NCI-H748 treated with DMSO at 0.1 percent for 48 hours (cell line): Measurements from ENCODE around the gene ITPKB.

Source experiments
- DNase-seq: peaks from one replicate; lab custom pipeline; 2025; lab: John Stamatoyannopoulos, UW

The ITPKB gene

DNA sequence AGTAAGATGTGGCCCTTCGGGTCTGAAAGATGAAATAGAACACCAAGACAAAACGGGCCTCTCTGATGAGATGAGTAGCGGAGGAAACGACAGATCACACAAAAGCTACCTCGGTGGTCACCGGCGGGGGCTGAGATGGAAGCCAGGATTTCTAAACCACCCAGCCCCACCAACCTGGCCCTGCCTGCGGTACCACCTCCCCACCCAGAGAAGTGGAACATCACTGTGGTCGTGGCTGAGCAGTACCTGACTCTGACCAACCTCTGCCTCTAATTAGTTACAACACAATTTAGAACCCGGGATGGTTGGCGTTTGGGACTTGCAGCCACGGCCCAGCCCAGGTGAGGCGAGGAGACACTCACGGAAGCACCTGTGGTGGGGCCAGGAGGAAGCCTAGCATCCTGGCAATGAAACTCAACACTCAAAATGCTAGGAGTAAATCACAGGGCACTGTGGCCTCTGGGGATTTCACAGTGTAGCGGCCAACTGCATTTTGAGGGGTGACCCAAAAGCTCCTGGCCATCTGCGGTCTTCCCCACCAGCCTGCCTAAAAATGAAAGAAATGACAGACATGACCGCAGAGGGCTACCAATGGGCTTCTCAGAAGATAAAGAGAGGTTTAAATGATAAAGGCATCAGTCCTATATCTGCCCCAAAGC, 73.4 kb downstream of the ITPKB start:
- no peak for DNase-seq

DNA sequence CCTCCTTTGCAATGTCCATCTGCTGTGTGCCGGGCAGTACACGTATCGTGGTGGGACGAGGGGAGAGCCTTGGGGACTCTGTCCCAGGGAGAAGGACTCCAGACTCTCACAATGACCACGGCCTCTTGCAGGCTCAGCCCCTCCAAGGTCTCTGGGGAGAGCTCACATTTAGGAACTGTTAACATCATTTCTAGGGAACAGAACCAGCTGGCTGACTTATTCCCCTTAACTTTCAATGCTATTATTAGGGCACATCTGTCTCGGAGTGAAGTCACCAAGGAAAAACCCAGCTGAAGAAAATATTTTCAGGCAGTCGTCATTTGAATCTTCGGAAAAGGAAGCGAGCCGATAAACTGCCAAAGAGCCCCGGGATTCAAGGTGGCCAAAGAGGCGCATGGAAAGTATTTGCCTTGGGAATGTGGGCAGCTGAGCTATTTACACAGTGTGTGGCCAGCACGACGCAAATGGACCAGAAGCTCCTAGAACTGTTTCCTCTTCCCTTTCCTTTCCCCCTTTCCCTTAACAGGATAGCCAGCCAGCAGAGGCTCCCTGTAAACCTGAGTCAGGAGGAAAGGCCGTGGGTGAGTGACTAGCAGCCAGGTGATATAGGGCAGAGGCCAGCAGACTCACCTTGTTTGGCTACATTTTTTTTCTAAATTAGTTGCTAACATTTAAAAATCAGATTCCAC, 74.5 kb downstream of the ITPKB start:
- DNase-seq = no peak

GRCh38 chr1:226663327-226663704, 75.8 kb downstream of the ITPKB start:
- no peak for DNase-seq

GRCh38 chr1:226662642-226663326, 76.3 kb downstream of the ITPKB start:
- DNase-seq = no peak

- DNase-seq = no peak
Measured at GRCh38 chr1:226661965-226662364, 77.1 kb downstream of the ITPKB start.

GRCh38 chr1:226661271-226661670, 77.8 kb downstream of the ITPKB start:
- DNase-seq = no peak

GRCh38 chr1:226660410-226661182, 78.5 kb downstream of the ITPKB start:
- DNase-seq = no peak

DNA sequence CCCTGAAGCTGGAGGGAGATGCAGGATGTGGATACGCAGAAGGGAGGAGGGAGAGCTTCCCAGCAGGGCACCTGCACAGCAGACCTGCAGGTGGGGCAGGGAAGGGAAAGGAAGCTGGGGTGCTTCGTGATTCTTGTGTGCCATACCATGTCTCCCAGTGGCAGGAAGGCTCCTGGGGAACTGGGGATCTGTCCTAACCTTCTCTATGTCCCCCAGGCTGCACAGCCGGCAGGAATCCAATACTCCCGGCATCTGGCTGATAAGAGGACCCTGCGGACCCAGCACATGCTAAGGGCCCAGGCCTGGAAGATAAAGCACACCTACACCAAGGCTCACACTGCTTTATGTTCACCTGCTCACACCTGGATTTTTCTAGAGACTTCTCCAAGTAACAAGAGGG, 79.4 kb downstream of the ITPKB start:
- no peak for DNase-seq

DNA sequence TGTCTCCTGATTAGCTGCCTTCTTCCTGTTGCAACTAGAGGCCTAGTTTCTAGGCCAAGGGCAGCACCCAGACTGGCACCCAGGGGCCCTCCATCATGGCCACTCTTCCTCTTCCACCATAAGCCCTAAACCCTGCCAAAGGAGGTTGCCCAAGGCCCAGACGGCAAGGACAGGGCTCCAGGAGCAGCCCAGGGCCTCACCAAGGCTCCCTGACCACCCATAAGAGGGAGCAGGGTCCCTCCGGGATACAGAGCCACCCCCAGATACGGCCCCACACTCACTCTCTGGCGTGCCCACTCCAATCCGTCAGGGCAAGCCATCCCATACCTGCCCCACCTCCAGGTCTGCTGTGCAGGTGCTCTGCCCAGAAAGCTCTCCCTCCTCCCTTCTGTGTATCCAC, 79.9 kb downstream of the ITPKB start:
- DNase-seq = no peak

GRCh38 chr1:226658546-226659125, 80.4 kb downstream of the ITPKB start:
- no peak for DNase-seq

GRCh38 chr1:226657895-226658545, 81.1 kb downstream of the ITPKB start:
- no peak for DNase-seq

- DNase-seq = peak; percentile 46
Measured at GRCh38 chr1:226656601-226657277, 82.3 kb downstream of the ITPKB start.

GRCh38 chr1:226656201-226656600, 82.9 kb downstream of the ITPKB start:
- DNase-seq = no peak

DNA sequence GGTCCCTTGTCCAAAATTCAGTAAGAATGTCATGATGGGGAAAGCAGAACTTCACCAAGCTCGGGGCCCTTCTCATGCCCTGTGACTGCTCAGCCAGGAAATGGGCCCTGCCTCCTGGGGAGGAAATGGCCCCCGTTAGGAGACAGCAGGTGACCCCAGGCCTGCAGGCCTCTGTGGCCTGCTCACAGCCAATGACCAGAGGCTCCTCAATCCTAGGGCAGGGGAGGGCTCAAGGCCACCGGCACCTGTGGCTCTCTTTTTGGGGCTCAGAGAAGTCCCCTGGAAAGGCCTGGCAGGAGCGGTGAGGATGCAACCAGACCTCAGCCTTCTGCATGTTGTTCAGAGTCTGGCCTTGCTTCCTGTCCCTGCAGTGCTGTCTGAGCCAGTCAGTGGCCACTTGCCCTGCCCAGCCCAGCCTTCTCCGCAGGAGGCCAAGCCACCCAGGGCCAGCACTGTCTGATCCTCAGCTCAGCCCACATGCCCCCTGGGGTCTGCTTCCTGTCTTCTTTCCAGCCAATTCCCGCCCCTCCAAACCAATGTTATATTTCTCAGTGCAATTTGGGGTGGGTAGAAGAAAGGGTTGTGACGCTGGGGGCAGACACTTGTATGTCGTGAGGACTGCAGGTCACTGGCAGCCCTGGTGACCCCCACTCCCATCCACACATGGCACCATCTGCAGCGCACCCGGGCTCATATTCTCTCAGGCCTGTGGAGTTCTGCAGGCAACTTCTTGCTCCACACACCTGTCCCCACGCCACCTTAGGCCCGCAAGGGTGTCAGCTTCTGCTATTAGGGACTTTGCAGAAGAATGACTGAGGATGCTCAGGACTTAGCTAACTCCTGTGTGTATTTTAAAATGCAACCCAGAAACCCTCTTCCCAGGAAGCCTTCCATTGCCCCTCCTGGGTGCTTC, 83.6 kb downstream of the ITPKB start:
- no peak for DNase-seq

GRCh38 chr1:226654668-226655055, 84.4 kb downstream of the ITPKB start:
- no peak for DNase-seq

DNA sequence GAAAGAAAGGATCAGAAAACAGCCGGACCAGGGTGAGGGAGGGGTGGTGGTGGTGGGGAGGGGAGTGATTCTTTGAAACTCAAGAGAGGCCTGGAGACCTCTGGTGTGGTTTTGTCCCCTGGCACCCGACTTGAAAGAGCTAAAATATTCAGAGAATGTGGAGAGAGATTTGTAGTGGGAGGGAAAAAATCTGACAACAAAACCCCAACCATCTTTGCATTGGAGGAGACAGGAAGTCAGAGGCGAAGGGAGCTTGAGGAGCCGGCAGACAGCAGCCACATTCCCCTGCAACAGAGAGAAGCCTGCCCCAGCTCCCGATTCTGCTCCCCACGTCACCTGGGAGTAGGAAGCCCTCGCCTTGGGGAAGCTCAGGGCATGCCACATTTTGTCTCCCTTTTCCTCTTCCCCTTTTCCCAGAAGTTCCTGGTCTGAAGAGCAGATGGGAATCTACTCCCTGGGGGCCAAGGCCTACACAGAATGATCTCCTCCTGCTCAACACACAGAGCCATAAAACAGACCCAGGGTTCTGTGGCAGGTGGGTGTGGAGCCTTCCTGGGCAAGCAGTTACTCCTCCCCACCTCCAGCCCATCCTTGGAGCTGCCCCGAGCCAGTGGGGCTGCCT, 84.9 kb downstream of the ITPKB start:
- no peak for DNase-seq

GRCh38 chr1:226653311-226653921, 85.7 kb downstream of the ITPKB start:
- DNase-seq = no peak

DNA sequence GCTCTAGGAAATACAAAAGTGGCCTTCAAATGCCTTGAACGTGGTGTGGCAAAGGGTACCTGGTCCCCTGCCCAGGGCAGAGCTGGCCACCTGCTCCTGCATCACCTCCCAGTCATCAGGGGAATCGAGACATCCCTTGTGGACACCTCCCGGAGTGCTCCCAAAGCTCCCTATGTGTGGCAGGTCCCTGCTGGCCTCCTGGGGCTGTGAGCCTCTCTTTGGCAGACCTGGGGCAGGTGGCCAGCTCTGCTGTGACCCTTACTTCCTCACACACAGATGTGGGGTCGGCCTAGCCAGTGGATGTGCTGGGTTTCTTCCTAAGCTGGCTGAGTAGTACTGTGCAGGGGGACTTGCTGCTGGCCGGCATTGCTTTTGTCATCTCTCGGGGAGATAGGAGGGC, 86.5 kb downstream of the ITPKB start:
- no peak for DNase-seq

DNA sequence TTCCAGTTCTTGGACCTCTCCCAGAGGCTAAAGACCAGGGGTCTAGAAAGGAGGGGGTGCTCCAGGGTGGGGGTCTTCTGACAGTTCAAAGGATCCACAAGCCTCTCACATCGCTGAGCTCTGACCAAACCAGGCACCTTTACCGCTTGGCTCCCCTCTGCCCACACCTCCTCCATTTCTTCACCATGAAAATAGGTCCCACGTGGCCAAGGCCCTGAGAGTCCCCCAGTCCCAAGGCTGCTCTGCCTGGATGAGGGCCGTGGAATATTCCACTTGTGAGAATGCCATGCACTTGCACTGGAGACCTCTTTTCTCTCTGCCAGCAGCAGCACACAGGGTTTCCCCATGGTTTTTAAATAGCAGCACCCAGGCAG, 87.4 kb downstream of the ITPKB start:
- DNase-seq = no peak
